ENCODE measurements around the gene MYBBP1A.

GRCh38 chr17:4533523-4534504 lies 21.4 kb downstream of the MYBBP1A start:
- TF ChIP-seq CTCF (conservative IDR thresholded peaks at IDR 0.05; ENCODE audit: low read depth, low read length) (no peak), EZH2 (IDR thresholded peaks at IDR 0.05; ENCODE audit: low read length, unreplicated experiment) (no peak)
